Neural cell (in vitro differentiated cells): ENCODE data around the gene PRKCZ.

Experiments
- CTCF ChIP-seq: fragments of 450-650 bp; IDR thresholded peaks from 2 replicates; pipeline ENCODE4 v1.5.1; 2014; ENCODE audit warnings: antibody characterized with exemption, mild to moderate bottlenecking, moderate library complexity; ENCODE audit not compliant: poor library complexity, severe bottlenecking
- EP300 ChIP-seq: fragments of 450-650 bp; conservative IDR thresholded peaks from 2 replicates; pipeline ENCODE4 v1.6.1; 2014; ENCODE audit warnings: antibody characterized with exemption, mild to moderate bottlenecking, moderate library complexity; ENCODE audit not compliant: poor library complexity, severe bottlenecking
- EZH2 ChIP-seq: fragments of 200-600, 300-800 bp; shearing (Covaris generic), sonication (generic); IDR thresholded peaks from 2 replicates; pipeline ENCODE4 v1.6.1; 2014; ENCODE audit warnings: antibody characterized with exemption, low read length, borderline replicate concordance, mild to moderate bottlenecking; ENCODE audit not compliant: insufficient read depth, poor library complexity, severe bottlenecking
- POLR2AphosphoS5 ChIP-seq: IDR thresholded peaks from 2 replicates; pipeline ENCODE4 v1.6.1; 2012
- RAD21 ChIP-seq: fragments of 450-650 bp; conservative IDR thresholded peaks from 2 replicates; pipeline ENCODE4 v1.6.1; 2014; ENCODE audit warnings: antibody characterized with exemption, mild to moderate bottlenecking, moderate library complexity
- REST ChIP-seq: IDR thresholded peaks from 2 replicates; pipeline ENCODE4 v1.6.1; 2012; ENCODE audit warnings: borderline replicate concordance
- SMC3 ChIP-seq: fragments of 450-650 bp; conservative IDR thresholded peaks from 2 replicates; pipeline ENCODE4 v1.6.1; 2014; ENCODE audit warnings: antibody characterized with exemption, mild to moderate bottlenecking, moderate library complexity; ENCODE audit not compliant: poor library complexity

- TF ChIP-seq EP300, result no peak
- TF ChIP-seq REST, result no peak
- no peak for TF ChIP-seq CTCF
- no peak for TF ChIP-seq EZH2
- no peak for TF ChIP-seq POLR2AphosphoS5
- no peak for TF ChIP-seq RAD21
- TF ChIP-seq SMC3, result no peak
Observed at GRCh38 chr1:2129256-2129943, 79.2 kb downstream of the PRKCZ start.
